ENCODE data around the gene BPIFB6.

- TF ChIP-seq POLR2A (IDR thresholded peaks at IDR 0.05) (no peak), POLR2AphosphoS5 (IDR thresholded peaks at IDR 0.05) (no peak), CTCF (IDR thresholded peaks at IDR 0.05) (no peak), EP300 (IDR thresholded peaks at IDR 0.05) (no peak)
Measured at GRCh38 chr20:33053291-33054106, 22.1 kb downstream of the BPIFB6 start, which contains the start of gene BPIFB3.

All from sigmoid colon (tissue), 4 donors.